HepG2 (cell line): ENCODE results near the gene PALM. TPM values are rescaled to one million over a fixed set of nuclear protein-coding genes. Genes with fewer than 3 reads are reported as not detected.
A peak's percentile ranks its signal among the peaks of the same experiment; 100 is the strongest.

Experiments
- AFF4 ChIP-seq: sonication (generic); formaldehyde crosslinking; IDR thresholded peaks from 2 replicates; pipeline ENCODE4 v1.4.0; 2020; ENCODE audit warnings: missing genetic modification reagents
- ATF3 ChIP-seq: sonication (generic); formaldehyde crosslinking; IDR thresholded peaks from 2 replicates; pipeline ENCODE4 v1.4.0; 2020; ENCODE audit warnings: missing genetic modification reagents
- CSRNP2 ChIP-seq: sonication (generic); formaldehyde crosslinking; conservative IDR thresholded peaks from 2 replicates; pipeline ENCODE4 v1.8.0; 2022; ENCODE audit warnings: low read depth, missing genetic modification reagents
- DPF2 ChIP-seq: sonication (generic); formaldehyde crosslinking; IDR thresholded peaks from 2 replicates; pipeline ENCODE4 v1.4.0; 2020; ENCODE audit warnings: mild to moderate bottlenecking, low read depth, missing genetic modification reagents, borderline replicate concordance
- EHMT2 ChIP-seq: fragments of 200-600 bp; sonication (generic); IDR thresholded peaks from 2 replicates; pipeline ENCODE4 v1.7.0; 2017; ENCODE audit warnings: antibody characterized with exemption, low read depth, low read length, borderline replicate concordance
- HDAC6 ChIP-seq: fragments of 200-600 bp; sonication (generic); IDR thresholded peaks from 2 replicates; pipeline ENCODE4 v1.7.0; 2017; ENCODE audit warnings: mild to moderate bottlenecking, antibody characterized with exemption, low read length, low read depth
- LCORL ChIP-seq, 2 experiments: fragments of 450-650 bp in 1 of 2; sonication (generic) in 1 of 2; formaldehyde crosslinking in 1 of 2; IDR thresholded peaks; 2 replicates each; pipeline versions ENCODE4 v1.5.0 to v1.6.1; 2017 to 2020; ENCODE audit warnings: antibody characterized with exemption in 1 of 2, missing genetic modification reagents in 1 of 2
- MATR3 ChIP-seq: sonication (generic); formaldehyde crosslinking; IDR thresholded peaks from 2 replicates; pipeline ENCODE4 v1.4.0; 2020; ENCODE audit warnings: missing genetic modification reagents
- MYPOP ChIP-seq: sonication (generic); formaldehyde crosslinking; IDR thresholded peaks from 2 replicates; pipeline ENCODE4 v1.8.1; 2023; ENCODE audit warnings: mild to moderate bottlenecking, moderate library complexity, missing genetic modification reagents
- TBL1XR1 ChIP-seq: fragments of 150-350 bp; IDR thresholded peaks from 2 replicates; pipeline ENCODE4 v1.6.1; 2014; ENCODE audit warnings: borderline replicate concordance, low read length; ENCODE audit not compliant: partially characterized antibody
- TGIF2 ChIP-seq: IDR thresholded peaks from 2 replicates; pipeline ENCODE4 v1.6.1; 2016; ENCODE audit warnings: control low read depth, missing compliant biosample characterization
- TRAFD1 ChIP-seq: sonication (generic); formaldehyde crosslinking; IDR thresholded peaks from 2 replicates; pipeline ENCODE4 v1.5.1; 2020; ENCODE audit warnings: missing genetic modification reagents, mild to moderate bottlenecking, borderline replicate concordance
- ZKSCAN8 ChIP-seq: IDR thresholded peaks from 2 replicates; pipeline ENCODE4 v1.6.1; 2016; ENCODE audit warnings: borderline replicate concordance, missing genetic modification reagents, missing compliant biosample characterization
- ZNF124 ChIP-seq: sonication (generic); formaldehyde crosslinking; IDR thresholded peaks from 2 replicates; pipeline ENCODE4 v1.4.0; 2020; ENCODE audit warnings: missing genetic modification reagents
- ZNF143 ChIP-seq: sonication (generic); formaldehyde crosslinking; IDR thresholded peaks from 2 replicates; pipeline ENCODE4 v1.4.0; 2020; ENCODE audit warnings: missing genetic modification reagents
- ZNF333 ChIP-seq: sonication (generic); formaldehyde crosslinking; IDR thresholded peaks from 2 replicates; pipeline ENCODE4 v1.4.0; 2020; ENCODE audit warnings: mild to moderate bottlenecking, missing genetic modification reagents, borderline replicate concordance
- ZNF558 ChIP-seq: sonication (generic); formaldehyde crosslinking; IDR thresholded peaks from 2 replicates; pipeline ENCODE4 v1.9.0; 2022; ENCODE audit warnings: mild to moderate bottlenecking, missing genetic modification reagents, borderline replicate concordance
- ZNF598 ChIP-seq: sonication (generic); formaldehyde crosslinking; IDR thresholded peaks from 2 replicates; pipeline ENCODE4 v1.5.1; 2020; ENCODE audit warnings: mild to moderate bottlenecking, missing genetic modification reagents, borderline replicate concordance
- ZNF790 ChIP-seq: sonication (generic); formaldehyde crosslinking; IDR thresholded peaks from 2 replicates; pipeline ENCODE4 v1.8.0; 2022; ENCODE audit warnings: missing genetic modification reagents, mild to moderate bottlenecking, borderline replicate concordance
- polyA plus RNA-seq, 8 experiments: library from polyadenylated mRNA; depleted of rRNA in 3 of 8; stranded (reverse) in 7 of 8; unstranded in 1 of 8; fragments of >200 nt; fragmentation: Illumina TruSeq in 4 of 8; extraction: Trizol in 4 of 8; gene quantifications; 2 replicates each; pipeline versions ENCODE4 v1.2.1 to v1.2.3, GENCODE V29; 2011 to 2016; ENCODE audit warnings: low read depth in 4 of 8, missing spikeins in 1 of 8, mixed read lengths in 1 of 8; ENCODE audit not compliant: insufficient read depth in 1 of 8
- total RNA-seq, 5 experiments: library from RNA; depleted of rRNA; stranded (reverse); fragments of >200 nt; fragmentation: Illumina TruSeq; extraction: Trizol; gene quantifications; 2 replicates each; pipeline ENCODE4 v1.2.3, GENCODE V29; 2016; ENCODE audit warnings: low read depth in 1 of 5

PALM gene
- total and polyA plus RNA-seq, 2 of the 13 experiments (the other 11 are each of a cell fraction or from before 2014, with no cell fraction given) = 4.0 to 9.7 TPM

GRCh38 chr19:796692-797527 lies 88.2 kb downstream of the PALM start, which contains the start of gene PTBP1 (continued):
- TF ChIP-seq TBL1XR1 (no peak), ZNF790 (CRISPR knock-in tag) (no peak), CSRNP2 (CRISPR knock-in tag) (no peak), TGIF2 (CRISPR knock-in tag) (no peak), ZNF124 (CRISPR knock-in tag) (no peak), MYPOP (CRISPR knock-in tag) (peak; percentile 74; the same call in 1 of the 2 replicates), ZNF558 (CRISPR knock-in tag) (no peak), DPF2 (no peak), TRAFD1 (CRISPR knock-in tag) (peak; percentile 60; the same call in 1 of the 2 replicates), MATR3 (no peak), ZKSCAN8 (CRISPR knock-in tag) (no peak; the same call in 1 of the 2 replicates), ZNF333 (CRISPR knock-in tag) (peak; percentile 84), ZNF598 (CRISPR knock-in tag) (no peak; the same call in 1 of the 2 replicates), HDAC6 (no peak), ATF3 (CRISPR knock-in tag) (peak; percentile 47; the same call in 1 of the 2 replicates), LCORL (IDR thresholded peaks at IDR 0.05) (peak; percentile 80), LCORL (CRISPR knock-in tag; IDR thresholded peaks at IDR 0.05) (peak; percentile 95), EHMT2 (no peak), AFF4 (no peak), ZNF143 (CRISPR knock-in tag) (peak; percentile 73)
